CD14-positive monocyte (primary cell): ENCODE measurements around the gene PSKH1. TPM values are rescaled to one million over a fixed set of nuclear protein-coding genes. Genes with fewer than 3 reads are reported as not detected.

Experiments used
- DNase-seq, 3 donors: peaks; one replicate each; pipeline ENCODE4 v3.0.0-alpha.2; 2011 to 2022
- H2AFZ ChIP-seq: 2 replicates; pipeline ENCODE4 v1.6.0; 2012; ENCODE audit warnings: mild to moderate bottlenecking, low read depth, low read length, inconsistent platforms; ENCODE audit not compliant: insufficient read depth, poor library complexity, severe bottlenecking
- H3K27ac ChIP-seq, 2 donors: 1 replicate in 1 of 2; 2 replicates in 1 of 2; pipeline ENCODE4 v1.5.1; 2012 to 2013; ENCODE audit warnings: low read length in 2 of 2, control low read depth in 1 of 2, inconsistent platforms in 1 of 2, low read depth in 1 of 2, mild to moderate bottlenecking in 1 of 2
- H3K27me3 ChIP-seq, 2 donors: one replicate each; pipeline versions ENCODE4 v1.6.0 to v1.6.1; 2011 to 2013; ENCODE audit warnings: low read length in 2 of 2; ENCODE audit not compliant: control insufficient read depth in 2 of 2, insufficient read depth in 2 of 2
- H3K36me3 ChIP-seq, 2 donors: replicated peaks in 1 of 2; 1 replicate in 1 of 2; 2 replicates in 1 of 2; pipeline versions ENCODE4 v1.5.1 to v1.6.1; 2012 to 2013; ENCODE audit warnings: low read length in 2 of 2, control low read depth in 1 of 2, inconsistent platforms in 1 of 2, mild to moderate bottlenecking in 1 of 2; ENCODE audit not compliant: insufficient read depth in 2 of 2, control insufficient read depth in 1 of 2
- H3K4me1 ChIP-seq, 2 donors: 1 replicate in 1 of 2; 2 replicates in 1 of 2; pipeline versions ENCODE4 v1.5.1 to v1.6.1; 2012 to 2013; ENCODE audit warnings: low read length in 2 of 2, control low read depth in 1 of 2, inconsistent platforms in 1 of 2, mild to moderate bottlenecking in 1 of 2, moderate library complexity in 1 of 2; ENCODE audit not compliant: insufficient read depth in 2 of 2, control insufficient read depth in 1 of 2
- H3K4me2 ChIP-seq: replicated peaks from 2 replicates; pipeline ENCODE3; 2012; ENCODE audit warnings: low read length, moderate library complexity, mild to moderate bottlenecking; ENCODE audit not compliant: poor library complexity, severe bottlenecking; ENCODE audit errors: extremely low read depth
- H3K4me3 ChIP-seq, 3 experiments: fragments of 200-600 bp in 1 of 3; sonication (generic) in 1 of 3; replicated peaks in 1 of 3; 1 replicate in 2 of 3; 2 replicates in 1 of 3; pipeline ENCODE4 v1.5.1; 2011 to 2013; ENCODE audit warnings: low read length in 3 of 3, mild to moderate bottlenecking in 3 of 3, control low read depth in 2 of 3, low read depth in 2 of 3, inconsistent platforms in 1 of 3, moderate library complexity in 1 of 3
- H3K79me2 ChIP-seq: 2 replicates; pipeline ENCODE4 v1.6.0; 2012; ENCODE audit warnings: mild to moderate bottlenecking, control low read depth, inconsistent platforms, low read length, moderate library complexity; ENCODE audit not compliant: insufficient read depth
- H3K9ac ChIP-seq: 2 replicates; pipeline ENCODE4 v1.6.0; 2017; ENCODE audit warnings: low read length, mild to moderate bottlenecking; ENCODE audit not compliant: insufficient read depth, poor library complexity, severe bottlenecking
- H3K9me3 ChIP-seq, 2 donors: replicated peaks in 1 of 2; 1 replicate in 1 of 2; 2 replicates in 1 of 2; pipeline versions ENCODE4 v1.5.1 to v1.6.1; 2012 to 2013; ENCODE audit warnings: low read length in 2 of 2, control low read depth in 1 of 2; ENCODE audit not compliant: control insufficient read depth in 1 of 2, insufficient read depth in 1 of 2
- H4K20me1 ChIP-seq: 2 replicates; pipeline ENCODE4 v1.6.0; 2012; ENCODE audit warnings: mild to moderate bottlenecking, low read length, control low read depth, moderate library complexity; ENCODE audit not compliant: insufficient read depth
- H3K27ac Mint-ChIP-seq, 7 donors: one replicate each; pipeline ENCODE4 v1.8.0; 2020; ENCODE audit warnings: mild to moderate bottlenecking in 7 of 7, mixed read lengths in 7 of 7, moderate library complexity in 6 of 7, inconsistent platforms in 2 of 7
- H3K27me3 Mint-ChIP-seq, 3 donors: one replicate each; pipeline ENCODE4 v1.8.0; 2021 to 2022; ENCODE audit warnings: low read depth in 3 of 3, mild to moderate bottlenecking in 3 of 3, mixed read lengths in 3 of 3, moderate library complexity in 3 of 3, inconsistent platforms in 1 of 3
- H3K36me3 Mint-ChIP-seq, 2 donors: one replicate each; pipeline ENCODE4 v1.8.0; 2020; ENCODE audit warnings: mixed read lengths in 2 of 2, inconsistent platforms in 1 of 2, mild to moderate bottlenecking in 1 of 2
- H3K4me1 Mint-ChIP-seq: one replicate; pipeline ENCODE4 v1.8.0; 2020; ENCODE audit warnings: mild to moderate bottlenecking, mixed read lengths
- H3K4me3 Mint-ChIP-seq, 2 donors: one replicate each; pipeline ENCODE4 v1.8.0; 2020; ENCODE audit warnings: mild to moderate bottlenecking in 2 of 2, mixed read lengths in 2 of 2, moderate library complexity in 1 of 2
- H3K9me3 Mint-ChIP-seq, 7 donors: one replicate each; pipeline ENCODE4 v1.8.0; 2020 to 2022; ENCODE audit warnings: mixed read lengths in 7 of 7, mild to moderate bottlenecking in 6 of 7, moderate library complexity in 6 of 7, inconsistent platforms in 2 of 7
- CTCF ChIP-seq: fragments of 200-600 bp; IDR thresholded peaks from one replicate; pipeline ENCODE4 v1.8.0; 2022; ENCODE audit warnings: antibody characterized with exemption, mild to moderate bottlenecking
- WGBS: methylation state at CpG from one replicate; pipeline ENCODE4 v1.1.5; 2013; ENCODE audit warnings: missing lambda C conversion rate; ENCODE audit not compliant: insufficient coverage; 5-methylcytosine and 5-hydroxymethylcytosine counted together
- intact Hi-C, 2 donors: fragments of 100-400 bp; cut with micrococcal nuclease; formaldehyde crosslinking; loops; one replicate each; pipeline versions ENCODE4 v1.15.0 to v1.15.1; 2023
- polyA plus RNA-seq, 3 donors: library from polyadenylated mRNA; depleted of rRNA in 1 of 3; unstranded in 2 of 3; stranded (reverse) in 1 of 3; fragments of 300-500 nt in 2 of 3; fragments of >200 nt in 1 of 3; fragmentation: Illumina TruSeq in 2 of 3; gene quantifications; 1 replicate in 2 of 3; 2 replicates in 1 of 3; pipeline ENCODE4 v1.2.3, GENCODE V29; 2012 to 2021

Gene PSKH1
- polyA plus RNA-seq, 3 donors: 11.0 to 19.7 (median 16.8) TPM

- peaks cover 0 to 3% (median 0%) of the 10 kb centered on the region in 3 donors for H3K27me3 Mint-ChIP-seq
- WGBS: 100% methylated on average over 2 of the region's 3 CpGs
- Histone ChIP-seq H3K36me3 (peaks cover 32 to 67% of the 10 kb centered on the region in 2 donors), H3K4me3 (peak overlapping the region in 1 of 3 experiments; percentile 99), H3K79me2 (peaks cover 34% of the 10 kb centered on the region), H3K4me1 (peaks cover 31 to 34% of the 10 kb centered on the region in 2 donors), H4K20me1 (peaks cover 30% of the 10 kb centered on the region), H3K9me3 (no peaks in the 10 kb centered on the region), H3K4me2 (no peak overlapping the region), H3K27me3 (no peaks in the 10 kb centered on the region), H2AFZ (peak overlapping the region; percentile 98), H3K27ac (peak overlapping the region; percentile 87 to 90), H3K9ac (peak overlapping the region; percentile 31)
- peaks cover 38% of the 10 kb centered on the region for H3K4me1 Mint-ChIP-seq
- TF ChIP-seq CTCF: no peak
- intact Hi-C loops: loop anchor here in 1 of 2 donors (5.0 to 10.0 kb wide), 2 partner anchors 39 to 64 kb away; partner anchors contain the start of genes CTRL and PSMB10
- peaks cover 0 to 2% (median 0%) of the 10 kb centered on the region in 7 donors for H3K9me3 Mint-ChIP-seq
- no peak overlapping the region for H3K4me3 Mint-ChIP-seq
- DNase-seq: peak in 1 of 3 donors; percentile 1
- peak overlapping the region; percentile 89 to 96 (median 92) for H3K27ac Mint-ChIP-seq
- H3K36me3 Mint-ChIP-seq: peaks cover 32 to 58% of the 10 kb centered on the region in 2 donors
Measured at GRCh38 chr16:67871256-67871655, 21.8 kb upstream of the PSKH1 start.

- H3K4me1 Mint-ChIP-seq: peaks cover 38% of the 10 kb centered on the region
- H2AFZ ChIP-seq: peak overlapping the region; percentile 98
- peak overlapping the region; percentile 92 to 99 (median 93) for H3K4me3 ChIP-seq
- intact Hi-C loops: loop anchor here (2.0 to 10.0 kb wide), 4 partner anchors 25 to 63 kb away; partner anchors contain the start of genes CENPT (in 1 of the 2), CTRL (in 1 of the 2), NUTF2 (in 1 of the 2) and PSMB10 (in 1 of the 2)
- H3K79me2 ChIP-seq: peaks cover 39% of the 10 kb centered on the region
- peaks cover 31 to 34% of the 10 kb centered on the region in 2 donors for H3K4me1 ChIP-seq
- H3K4me2 ChIP-seq: peak overlapping the region; percentile 85
- no peaks in the 10 kb centered on the region for H3K27me3 ChIP-seq
- TF ChIP-seq CTCF: no peak
- DNase-seq: no peak
- H3K9me3 Mint-ChIP-seq: peaks cover 0 to 2% (median 0%) of the 10 kb centered on the region in 7 donors
- H3K9me3 ChIP-seq: no peaks in the 10 kb centered on the region
- WGBS: 20% methylated on average over 1 of the region's 2 CpGs
- peak overlapping the region; percentile 89 to 94 for H3K4me3 Mint-ChIP-seq
- peaks cover 39% of the 10 kb centered on the region for H4K20me1 ChIP-seq
- peak overlapping the region; percentile 92 for H3K9ac ChIP-seq
- H3K27ac Mint-ChIP-seq: peak overlapping the region; percentile 89 to 96 (median 92)
- peak overlapping the region; percentile 87 to 90 for H3K27ac ChIP-seq
- H3K27me3 Mint-ChIP-seq: peaks cover 0 to 3% (median 0%) of the 10 kb centered on the region in 3 donors
- H3K36me3 ChIP-seq: peaks cover 39 to 67% of the 10 kb centered on the region in 2 donors
- peaks cover 34 to 58% of the 10 kb centered on the region in 2 donors for H3K36me3 Mint-ChIP-seq
Measured at GRCh38 chr16:67872131-67872630, 20.9 kb upstream of the PSKH1 start.
